PFSK-1 (cell line): Measurements from ENCODE around the gene UACA.

Experiments used
- FOXP2 ChIP-seq: optimal IDR thresholded peaks from 2 replicates; pipeline ENCODE3; 2011; ENCODE audit warnings: borderline replicate concordance, control low read depth, inconsistent platforms; ENCODE audit not compliant: insufficient read depth; ENCODE audit errors: extremely low read length, extremely low read depth
- POLR2AphosphoS5 ChIP-seq: IDR thresholded peaks from 2 replicates; pipeline ENCODE4 v1.6.1; 2012; ENCODE audit warnings: low read depth, mild to moderate bottlenecking, control low read depth, low read length, moderate library complexity
- REST ChIP-seq, 2 experiments: IDR thresholded peaks; 2 replicates each; pipeline versions ENCODE4 v1.6.1 to v1.8.0; 2011 to 2012; ENCODE audit warnings: low read depth in 2 of 2, low read length in 2 of 2, control low read depth in 1 of 2, inconsistent platforms in 1 of 2, mild to moderate bottlenecking in 1 of 2, moderate library complexity in 1 of 2; ENCODE audit not compliant: insufficient read depth in 1 of 2
- SIN3A ChIP-seq: IDR thresholded peaks from 2 replicates; pipeline ENCODE4 v1.6.1; 2012; ENCODE audit warnings: mild to moderate bottlenecking, low read length, moderate library complexity, borderline replicate concordance; ENCODE audit not compliant: insufficient read depth
- TAF1 ChIP-seq: IDR thresholded peaks from 2 replicates; pipeline ENCODE4 v1.6.1; 2012; ENCODE audit warnings: low read length, control low read depth, borderline replicate concordance; ENCODE audit not compliant: insufficient read depth

The UACA gene

GRCh38 chr15:70633991-70634390 lies 129.4 kb downstream of the UACA start:
- TF ChIP-seq SIN3A, result no peak
- no peak for TF ChIP-seq FOXP2
- no peak for TF ChIP-seq POLR2AphosphoS5
- no peak for TF ChIP-seq REST (IDR thresholded peaks at IDR 0.05; ENCODE audit: insufficient read depth in 1 of 2, low read depth in 2 of 2, low read length in 2 of 2)
- no peak for TF ChIP-seq TAF1

- TF ChIP-seq FOXP2, result no peak
- no peak for TF ChIP-seq TAF1
- TF ChIP-seq REST (IDR thresholded peaks at IDR 0.05; ENCODE audit: insufficient read depth in 1 of 2, low read depth in 2 of 2, low read length in 2 of 2), result no peak
- TF ChIP-seq POLR2AphosphoS5, result no peak
- TF ChIP-seq SIN3A, result no peak
These were observed 130.1 kb downstream of the UACA start for GRCh38 chr15:70633103-70633831.

- TF ChIP-seq TAF1 (no peak), POLR2AphosphoS5 (no peak), SIN3A (no peak), REST (IDR thresholded peaks at IDR 0.05; ENCODE audit: insufficient read depth in 1 of 2, low read depth in 2 of 2, low read length in 2 of 2) (no peak), FOXP2 (no peak)
These were observed 130.8 kb downstream of the UACA start for GRCh38 chr15:70632491-70633102.

GRCh38 chr15:70632079-70632478 lies 131.3 kb downstream of the UACA start:
- no peak for TF ChIP-seq FOXP2
- no peak for TF ChIP-seq TAF1
- no peak for TF ChIP-seq SIN3A
- TF ChIP-seq POLR2AphosphoS5, result no peak
- TF ChIP-seq REST (IDR thresholded peaks at IDR 0.05; ENCODE audit: insufficient read depth in 1 of 2, low read depth in 2 of 2, low read length in 2 of 2), result no peak
